Airway epithelial cell (primary cell): ENCODE data around the gene HCCS. TPM values are rescaled to one million over a fixed set of nuclear protein-coding genes. Genes with fewer than 3 reads are reported as not detected.

Experiments used
- total RNA-seq: library from RNA; depleted of rRNA; stranded (reverse); fragments of >200 nt; gene quantifications from 2 replicates; pipeline ENCODE4 v1.2.3, GENCODE V29; 2015

Gene HCCS
- 12.7 and 17.2 TPM in 2 replicates for total RNA-seq

GRCh38 chrX:11111037-11111851 lies at the start of gene HCCS:
Gene HCCS, plus strand, starts transcription at chrX:11111332. Its CDS starts 729 bp downstream, at chrX:11112061.

Other genes with a start within 250 kb of the HCCS start
- not detected in 2 replicates for gene AMELX, start 182.1 kb downstream of the HCCS start, total RNA-seq